Smooth muscle cell (in vitro differentiated cells): ENCODE results near the gene PNPLA3. TPM values are rescaled to one million over a fixed set of nuclear protein-coding genes. Genes with fewer than 3 reads are reported as not detected.

Source experiments
- DNase-seq: peaks from one replicate; lab custom pipeline; 2025; ENCODE audit not compliant: unreplicated experiment; lab: John Stamatoyannopoulos, UW
- H2AFZ ChIP-seq: fragments of 200-600 bp; sonication (generic); 2 replicates; pipeline ENCODE4 v1.6.0; 2016; ENCODE audit warnings: antibody characterized with exemption, low read depth, mild to moderate bottlenecking
- H3F3A ChIP-seq: fragments of 200-600 bp; sonication (generic); 2 replicates; pipeline ENCODE4 v1.6.0; 2017; ENCODE audit warnings: antibody characterized with exemption, low read depth
- H3K27ac ChIP-seq: fragments of 200-600 bp; sonication (generic); 2 replicates; pipeline ENCODE4 v1.5.1; 2016; ENCODE audit warnings: low read depth, mild to moderate bottlenecking
- H3K27me3 ChIP-seq: fragments of 200-600 bp; sonication (generic); 2 replicates; pipeline ENCODE4 v1.6.1; 2016; ENCODE audit warnings: low read depth, mild to moderate bottlenecking
- H3K36me3 ChIP-seq: fragments of 200-600 bp; sonication (generic); 2 replicates; pipeline ENCODE4 v1.5.1; 2016; ENCODE audit warnings: low read depth
- H3K4me1 ChIP-seq: fragments of 200-600 bp; sonication (generic); 2 replicates; pipeline ENCODE4 v1.5.1; 2016; ENCODE audit warnings: low read depth
- H3K4me2 ChIP-seq: fragments of 200-600 bp; sonication (generic); 2 replicates; pipeline ENCODE4 v1.6.0; 2016; ENCODE audit warnings: mild to moderate bottlenecking
- H3K4me3 ChIP-seq: fragments of 200-600 bp; sonication (generic); 2 replicates; pipeline ENCODE4 v1.5.1; 2016; ENCODE audit warnings: mild to moderate bottlenecking
- H3K79me2 ChIP-seq: fragments of 200-600 bp; sonication (generic); 2 replicates; pipeline ENCODE4 v1.6.0; 2016; ENCODE audit warnings: low read depth, mild to moderate bottlenecking
- H3K9ac ChIP-seq: fragments of 200-600 bp; sonication (generic); 2 replicates; pipeline ENCODE4 v1.6.0; 2016; ENCODE audit warnings: low read depth
- H3K9me3 ChIP-seq: fragments of 200-600 bp; sonication (generic); replicated peaks from 2 replicates; pipeline ENCODE4 v1.5.1; 2016; ENCODE audit warnings: low read depth
- H4K20me1 ChIP-seq: fragments of 200-600 bp; sonication (generic); 2 replicates; pipeline ENCODE4 v1.6.0; 2016; ENCODE audit warnings: low read depth
- WGBS: methylation state at CpG from one replicate; pipeline ENCODE4 v1.1.7; 2016; ENCODE audit warnings: low lambda C conversion rate; 5-methylcytosine and 5-hydroxymethylcytosine counted together
- polyA plus RNA-seq: library from polyadenylated mRNA; unstranded; fragments of >200 nt; fragmentation: Nextera tagmentation; extraction: Ambion mirVana; gene quantifications from 2 replicates; pipeline ENCODE4 v1.2.1, GENCODE V29; 2016
- total RNA-seq: library from RNA; depleted of rRNA; stranded (reverse); fragments of >200 nt; gene quantifications from 2 replicates; pipeline ENCODE4 v1.2.3, GENCODE V29; 2014
- TF ChIP-seq, protein P1 (sequence below): fragments of 200-600 bp; sonication (generic); IDR thresholded peaks from 2 replicates; pipeline ENCODE4 v1.5.1; 2017; ENCODE audit warnings: borderline replicate concordance, mild to moderate bottlenecking, antibody characterized with exemption; ENCODE audit not compliant: insufficient read depth, poor library complexity, severe bottlenecking

Gene PNPLA3
- total and polyA plus RNA-seq, 2 experiments from 2014 or later = 11.0 to 14.5 TPM

DNA sequence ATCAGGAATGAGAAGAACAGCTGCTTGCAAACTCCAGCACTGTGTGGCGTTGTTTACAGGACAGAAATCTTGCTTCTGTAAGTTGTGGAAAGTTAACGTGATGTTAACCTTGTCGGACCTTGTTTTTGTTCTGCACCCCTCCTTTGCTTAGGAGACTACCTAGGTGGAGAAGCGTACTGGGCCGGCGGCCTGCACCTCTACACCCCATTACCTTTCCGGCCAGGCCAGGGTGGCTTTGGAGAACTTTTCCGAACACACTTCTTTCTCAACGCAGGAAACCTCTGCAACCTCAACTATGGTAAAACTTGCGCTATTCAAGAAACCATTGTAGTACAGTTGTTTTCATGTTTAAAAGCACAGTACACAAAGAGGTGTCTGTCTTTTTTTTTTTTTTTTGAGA, 65.4 kb downstream of the PNPLA3 start:
- H3K4me1 ChIP-seq = no peaks in the 10 kb centered on the region
- 96% methylated on average over 10 of the region's 10 CpGs for WGBS
- TF ChIP-seq, protein P1, sequence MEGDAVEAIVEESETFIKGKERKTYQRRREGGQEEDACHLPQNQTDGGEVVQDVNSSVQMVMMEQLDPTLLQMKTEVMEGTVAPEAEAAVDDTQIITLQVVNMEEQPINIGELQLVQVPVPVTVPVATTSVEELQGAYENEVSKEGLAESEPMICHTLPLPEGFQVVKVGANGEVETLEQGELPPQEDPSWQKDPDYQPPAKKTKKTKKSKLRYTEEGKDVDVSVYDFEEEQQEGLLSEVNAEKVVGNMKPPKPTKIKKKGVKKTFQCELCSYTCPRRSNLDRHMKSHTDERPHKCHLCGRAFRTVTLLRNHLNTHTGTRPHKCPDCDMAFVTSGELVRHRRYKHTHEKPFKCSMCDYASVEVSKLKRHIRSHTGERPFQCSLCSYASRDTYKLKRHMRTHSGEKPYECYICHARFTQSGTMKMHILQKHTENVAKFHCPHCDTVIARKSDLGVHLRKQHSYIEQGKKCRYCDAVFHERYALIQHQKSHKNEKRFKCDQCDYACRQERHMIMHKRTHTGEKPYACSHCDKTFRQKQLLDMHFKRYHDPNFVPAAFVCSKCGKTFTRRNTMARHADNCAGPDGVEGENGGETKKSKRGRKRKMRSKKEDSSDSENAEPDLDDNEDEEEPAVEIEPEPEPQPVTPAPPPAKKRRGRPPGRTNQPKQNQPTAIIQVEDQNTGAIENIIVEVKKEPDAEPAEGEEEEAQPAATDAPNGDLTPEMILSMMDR = no peak
- no peak overlapping the region for H3K9ac ChIP-seq
- DNase-seq = no peak
- H3K27me3 ChIP-seq = no peaks in the 10 kb centered on the region
- H3K4me3 ChIP-seq = no peak overlapping the region
- H2AFZ ChIP-seq = no peak overlapping the region
- H3K36me3 ChIP-seq = peaks cover 12% of the 10 kb centered on the region
- H3K9me3 ChIP-seq = no peaks in the 10 kb centered on the region
- no peak overlapping the region for H3K4me2 ChIP-seq
- peaks cover 21% of the 10 kb centered on the region for H4K20me1 ChIP-seq
- H3K27ac ChIP-seq = no peak overlapping the region
- no peaks in the 10 kb centered on the region for H3K79me2 ChIP-seq
- no peaks in the 10 kb centered on the region for H3F3A ChIP-seq

- Histone ChIP-seq H3K27me3 (no peaks in the 10 kb centered on the region), H3K36me3 (peaks cover 12% of the 10 kb centered on the region)
- WGBS = 95% methylated on average over 13 of the region's 13 CpGs
Observed at GRCh38 chr22:43990044-43990443, 66.4 kb downstream of the PNPLA3 start.

DNA sequence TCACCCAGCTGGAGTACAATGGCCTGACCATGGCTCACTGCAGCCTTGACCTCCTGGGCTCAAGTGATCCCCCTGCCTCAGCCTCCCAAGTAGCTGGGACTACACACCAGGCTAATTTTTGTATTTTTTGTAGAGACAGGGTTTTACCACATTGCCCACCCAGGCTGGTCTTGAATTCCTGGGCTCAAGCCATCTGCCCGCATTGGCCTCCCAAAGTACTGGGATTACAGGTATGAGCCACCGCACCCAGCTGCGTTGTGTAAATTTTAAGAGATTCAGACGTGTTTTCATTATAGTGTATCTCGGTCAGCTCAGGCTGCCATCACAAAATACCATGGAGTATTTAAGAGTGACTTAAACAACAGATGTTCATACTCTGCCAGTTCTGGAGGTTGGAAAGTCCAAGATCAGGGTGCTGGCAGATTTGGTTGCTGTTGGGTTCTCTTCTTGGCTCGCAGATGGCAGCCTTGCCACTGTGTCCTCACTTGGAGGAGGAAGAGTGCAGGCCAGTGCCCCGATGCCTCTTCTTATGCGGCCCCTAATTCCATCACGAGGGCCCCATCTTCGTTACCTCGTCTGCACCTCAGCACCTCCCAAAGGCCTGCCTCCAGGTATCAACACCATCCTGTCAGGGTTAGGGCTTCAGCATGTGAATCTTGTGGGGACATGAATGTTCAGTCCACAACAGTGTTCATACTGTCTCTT, 67.9 kb downstream of the PNPLA3 start:
- H3K4me2 ChIP-seq = no peak overlapping the region
- H3K4me3 ChIP-seq = no peak overlapping the region
- 97% methylated on average over 11 of the region's 11 CpGs for WGBS
- no peaks in the 10 kb centered on the region for H3F3A ChIP-seq
- no peak overlapping the region for H2AFZ ChIP-seq
- H3K9me3 ChIP-seq = no peaks in the 10 kb centered on the region
- no peak overlapping the region for H3K9ac ChIP-seq
- no peaks in the 10 kb centered on the region for H3K79me2 ChIP-seq
- TF ChIP-seq, protein P1 = no peak
- H3K27ac ChIP-seq = no peak overlapping the region
- peaks cover 44% of the 10 kb centered on the region for H4K20me1 ChIP-seq
- H3K36me3 ChIP-seq = peaks cover 12% of the 10 kb centered on the region
- no peaks in the 10 kb centered on the region for H3K4me1 ChIP-seq
- no peak for DNase-seq
- no peaks in the 10 kb centered on the region for H3K27me3 ChIP-seq

More at GRCh38 chr22:43990044-43990443, 66.4 kb downstream of the PNPLA3 start:
- Histone ChIP-seq H4K20me1 (peaks cover 32% of the 10 kb centered on the region), H3K9ac (no peak overlapping the region), H3F3A (no peaks in the 10 kb centered on the region), H3K79me2 (no peaks in the 10 kb centered on the region), H3K27ac (no peak overlapping the region), H3K4me2 (no peak overlapping the region), H3K9me3 (no peaks in the 10 kb centered on the region), H3K4me3 (no peak overlapping the region), H3K4me1 (no peaks in the 10 kb centered on the region), H2AFZ (no peak overlapping the region)
- no peak for DNase-seq
- TF ChIP-seq, protein P1 = no peak

- Histone ChIP-seq H3K79me2 (no peaks in the 10 kb centered on the region), H4K20me1 (peaks cover 44% of the 10 kb centered on the region), H3K36me3 (peaks cover 12% of the 10 kb centered on the region), H3K4me1 (no peaks in the 10 kb centered on the region), H3K27ac (no peak overlapping the region), H3F3A (no peaks in the 10 kb centered on the region), H3K9ac (no peak overlapping the region), H3K27me3 (no peaks in the 10 kb centered on the region), H3K9me3 (no peaks in the 10 kb centered on the region), H3K4me2 (no peak overlapping the region), H3K4me3 (no peak overlapping the region), H2AFZ (no peak overlapping the region)
- no peak for DNase-seq
- 90% methylated on average over 16 of the region's 16 CpGs for WGBS
- TF ChIP-seq, protein P1 = no peak
Observed at GRCh38 chr22:43992331-43992821, 68.8 kb downstream of the PNPLA3 start.
